B cell (primary cell): ENCODE results near the gene C19orf12.

Source experiments
- EZH2 ChIP-seq: IDR thresholded peaks from 2 replicates; pipeline ENCODE4 v1.6.1; 2012; ENCODE audit warnings: borderline replicate concordance, low read depth, mild to moderate bottlenecking, moderate library complexity, low read length; ENCODE audit not compliant: insufficient read depth, poor library complexity, severe bottlenecking
- TF ChIP-seq, protein P1 (sequence below): fragments of 200-600 bp; IDR thresholded peaks from one replicate; pipeline ENCODE4 v1.8.0; 2022; ENCODE audit warnings: antibody characterized with exemption, mild to moderate bottlenecking

GRCh38 chr19:29699861-29700260, 15.2 kb downstream of the C19orf12 start:
- TF ChIP-seq, protein P1, sequence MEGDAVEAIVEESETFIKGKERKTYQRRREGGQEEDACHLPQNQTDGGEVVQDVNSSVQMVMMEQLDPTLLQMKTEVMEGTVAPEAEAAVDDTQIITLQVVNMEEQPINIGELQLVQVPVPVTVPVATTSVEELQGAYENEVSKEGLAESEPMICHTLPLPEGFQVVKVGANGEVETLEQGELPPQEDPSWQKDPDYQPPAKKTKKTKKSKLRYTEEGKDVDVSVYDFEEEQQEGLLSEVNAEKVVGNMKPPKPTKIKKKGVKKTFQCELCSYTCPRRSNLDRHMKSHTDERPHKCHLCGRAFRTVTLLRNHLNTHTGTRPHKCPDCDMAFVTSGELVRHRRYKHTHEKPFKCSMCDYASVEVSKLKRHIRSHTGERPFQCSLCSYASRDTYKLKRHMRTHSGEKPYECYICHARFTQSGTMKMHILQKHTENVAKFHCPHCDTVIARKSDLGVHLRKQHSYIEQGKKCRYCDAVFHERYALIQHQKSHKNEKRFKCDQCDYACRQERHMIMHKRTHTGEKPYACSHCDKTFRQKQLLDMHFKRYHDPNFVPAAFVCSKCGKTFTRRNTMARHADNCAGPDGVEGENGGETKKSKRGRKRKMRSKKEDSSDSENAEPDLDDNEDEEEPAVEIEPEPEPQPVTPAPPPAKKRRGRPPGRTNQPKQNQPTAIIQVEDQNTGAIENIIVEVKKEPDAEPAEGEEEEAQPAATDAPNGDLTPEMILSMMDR, result no peak
- no peak for TF ChIP-seq EZH2
